T-cell (primary cell): ENCODE data around the gene NTM. TPM values are rescaled to one million over a fixed set of nuclear protein-coding genes. Genes with fewer than 3 reads are reported as not detected.

Experiments used
- ATAC-seq, 4 experiments: fragments of 200-7000 bp in 3 of 4; fragments of 150-1000 bp in 1 of 4; cut with Tn5 transposase; replicated peaks in 1 of 4; 1 replicate in 3 of 4; 2 replicates in 1 of 4; pipeline ENCODE4 v1.10.0; 2021; ENCODE audit warnings: moderate library complexity in 3 of 4, mild to moderate bottlenecking in 2 of 4, moderate number of reproducible peaks in 1 of 4
- CTCF ChIA-PET, 2 donors: fragments of 300-600 bp; sonication (Branson Sonifier 250); formaldehyde crosslinking; loops; one replicate each; lab custom pipeline; 2022; ENCODE audit warnings: antibody characterized with exemption in 2 of 2; lab: Charles Lee
- POLR2A ChIA-PET, 2 donors: fragments of 300-600 bp; sonication (Branson Sonifier 250); formaldehyde crosslinking; loops; one replicate each; lab custom pipeline; 2022; ENCODE audit warnings: antibody characterized with exemption in 2 of 2; lab: Charles Lee
- DNase-seq, 35 experiments: peaks; one replicate each; pipeline versions ENCODE4 v3.0.0 to v3.0.0-alpha.2; 2013 to 2023
- H3K27ac ChIP-seq: one replicate; pipeline ENCODE4 v1.5.1; 2013; ENCODE audit warnings: low read length
- H3K27me3 ChIP-seq, 2 experiments: replicated peaks in 1 of 2; 1 replicate in 1 of 2; 2 replicates in 1 of 2; pipeline versions ENCODE4 v1.6.1 to v1.7.0; 2013; ENCODE audit warnings: low read length in 1 of 2, mixed read lengths in 1 of 2; ENCODE audit not compliant: control insufficient read depth in 2 of 2, insufficient read depth in 2 of 2; ENCODE audit errors: extremely low read depth in 1 of 2
- H3K36me3 ChIP-seq, 2 donors: 1 replicate in 1 of 2; 2 replicates in 1 of 2; pipeline versions ENCODE4 v1.6.1 to v1.7.0; 2013; ENCODE audit warnings: low read length in 1 of 2; ENCODE audit not compliant: control insufficient read depth in 2 of 2, insufficient read depth in 1 of 2; ENCODE audit errors: extremely low read depth in 1 of 2
- H3K4me1 ChIP-seq, 2 experiments: 1 replicate in 1 of 2; 2 replicates in 1 of 2; pipeline versions ENCODE4 v1.6.1 to v1.7.0; 2013; ENCODE audit warnings: low read length in 2 of 2, mixed read lengths in 1 of 2; ENCODE audit not compliant: insufficient read depth in 2 of 2, control insufficient read depth in 1 of 2; ENCODE audit errors: extremely low read depth in 1 of 2
- H3K4me3 ChIP-seq, 2 donors: 1 replicate in 1 of 2; 2 replicates in 1 of 2; pipeline versions ENCODE4 v1.5.1 to v1.7.0; 2013; ENCODE audit warnings: mild to moderate bottlenecking in 2 of 2, low read length in 1 of 2, moderate library complexity in 1 of 2; ENCODE audit not compliant: control insufficient read depth in 1 of 2; ENCODE audit errors: extremely low read depth in 1 of 2
- H3K9me3 ChIP-seq: 2 replicates; pipeline ENCODE4 v1.7.0; 2013
- H3K27ac Mint-ChIP-seq, 2 donors: one replicate each; pipeline ENCODE4 v1.8.0; 2020 to 2021; ENCODE audit warnings: mild to moderate bottlenecking in 2 of 2, mixed read lengths in 2 of 2
- H3K27me3 Mint-ChIP-seq, 2 donors: one replicate each; pipeline ENCODE4 v1.8.0; 2021 to 2022; ENCODE audit warnings: mixed read lengths in 2 of 2
- H3K36me3 Mint-ChIP-seq: one replicate; pipeline ENCODE4 v1.8.0; 2021; ENCODE audit warnings: mixed read lengths
- H3K4me1 Mint-ChIP-seq, 3 donors: one replicate each; pipeline ENCODE4 v1.8.0; 2020 to 2022; ENCODE audit warnings: mixed read lengths in 3 of 3, mild to moderate bottlenecking in 1 of 3
- H3K4me3 Mint-ChIP-seq, 3 donors: one replicate each; pipeline ENCODE4 v1.8.0; 2020 to 2022; ENCODE audit warnings: mild to moderate bottlenecking in 3 of 3, mixed read lengths in 3 of 3, moderate library complexity in 3 of 3
- H3K9me3 Mint-ChIP-seq, 3 donors: one replicate each; pipeline ENCODE4 v1.8.0; 2020 to 2022; ENCODE audit warnings: mixed read lengths in 3 of 3
- WGBS: methylation state at CpG from one replicate; pipeline ENCODE4 v1.1.5; 2013; ENCODE audit warnings: missing lambda C conversion rate; ENCODE audit not compliant: insufficient coverage; 5-methylcytosine and 5-hydroxymethylcytosine counted together
- total RNA-seq, 35 experiments: library from RNA in 6 of 35; stranded (reverse) in 6 of 35; fragments of 120-200 nt in 1 of 35; gene quantifications; one replicate each; pipeline versions ENCODE4 v1.2.1 to v1.2.4 and lab custom pipeline; 2013 to 2026

Gene NTM
- total RNA-seq, 5 donors from 2014 or later (not counting 1 experiment from before 2014, with no cell fraction given), result not detected

GRCh38 chr11:132084433-132084832 is 714.0 kb downstream of the NTM start:
- Mint-ChIP-seq H3K36me3 (no peaks in the 10 kb centered on the region), H3K27ac (no peak overlapping the region), H3K9me3 (peaks cover 7 to 23% (median 8%) of the 10 kb centered on the region in 3 donors), H3K4me1 (no peaks in the 10 kb centered on the region), H3K27me3 (no peaks in the 10 kb centered on the region), H3K4me3 (no peak overlapping the region)
- no peaks in the 10 kb centered on the region for H3K27me3 ChIP-seq
- no peak overlapping the region for H3K4me3 ChIP-seq
- peaks cover 2% of the 10 kb centered on the region for H3K9me3 ChIP-seq
- ATAC-seq (no peak), DNase-seq (no peak)
- ChIA-PET POLR2A (no interaction called here), CTCF (no interaction called here)
- H3K36me3 ChIP-seq, result no peaks in the 10 kb centered on the region
- H3K4me1 ChIP-seq, result no peaks in the 10 kb centered on the region
- H3K27ac ChIP-seq, result no peak overlapping the region

DNA sequence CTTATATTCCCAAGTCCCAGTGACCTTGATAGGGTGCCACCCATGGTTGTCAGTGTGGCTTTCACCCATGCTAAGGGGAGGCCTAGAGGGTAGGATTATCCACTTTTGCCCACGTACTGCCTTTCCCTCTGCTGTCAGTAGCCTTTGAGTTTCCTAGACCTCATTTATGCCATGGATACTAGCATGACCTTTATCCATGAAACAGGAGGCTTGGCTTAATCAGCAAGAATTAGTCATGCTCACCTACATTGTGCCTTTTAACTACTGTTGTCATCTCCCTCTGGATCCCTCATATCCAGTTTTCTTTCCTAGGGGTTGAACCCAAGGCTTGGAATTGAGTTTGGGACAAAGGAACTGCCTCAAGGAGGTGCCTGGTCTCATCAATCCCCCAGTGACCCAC is 716.7 kb downstream of the NTM start:
- POLR2A ChIA-PET, result no interaction called here
- no peak overlapping the region for H3K27ac Mint-ChIP-seq
- H3K4me1 ChIP-seq, result no peaks in the 10 kb centered on the region
- H3K36me3 Mint-ChIP-seq, result no peaks in the 10 kb centered on the region
- H3K9me3 Mint-ChIP-seq, result peaks cover 11 to 25% (median 14%) of the 10 kb centered on the region in 3 donors
- DNase-seq, result no peak
- peaks cover 2% of the 10 kb centered on the region for H3K9me3 ChIP-seq
- H3K4me3 Mint-ChIP-seq, result no peak overlapping the region
- H3K27me3 Mint-ChIP-seq, result no peaks in the 10 kb centered on the region
- no peaks in the 10 kb centered on the region for H3K4me1 Mint-ChIP-seq
- no CpG with 5 or more reads among the region's 1 CpG for WGBS
- CTCF ChIA-PET, result no interaction called here
- H3K36me3 ChIP-seq, result no peaks in the 10 kb centered on the region
- ATAC-seq, result no peak
- H3K27me3 ChIP-seq, result no peaks in the 10 kb centered on the region
- H3K27ac ChIP-seq, result no peak overlapping the region
- H3K4me3 ChIP-seq, result no peak overlapping the region

DNA sequence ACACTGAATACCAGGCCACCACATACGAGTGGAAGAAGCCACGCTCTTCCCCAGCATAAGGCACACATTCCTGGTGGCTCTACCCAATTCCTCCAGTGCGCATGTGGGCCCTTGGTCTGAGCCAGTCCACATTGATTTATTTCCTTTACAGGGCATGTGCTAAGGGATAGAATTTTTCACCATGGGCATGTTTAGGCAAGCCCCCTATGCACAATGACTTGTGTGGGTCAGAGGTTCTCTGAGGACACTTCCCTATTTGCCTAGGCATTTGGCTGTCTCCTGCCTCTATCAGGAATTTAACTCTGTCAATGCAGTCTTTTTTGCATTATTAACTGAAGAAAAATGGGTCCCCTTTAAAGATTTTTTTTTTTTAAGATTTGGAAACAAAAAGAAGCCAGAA is 718.1 kb downstream of the NTM start:
- Histone ChIP-seq H3K4me3 (no peak overlapping the region), H3K27ac (no peak overlapping the region), H3K27me3 (no peaks in the 10 kb centered on the region), H3K36me3 (no peaks in the 10 kb centered on the region), H3K9me3 (peaks cover 2% of the 10 kb centered on the region), H3K4me1 (no peaks in the 10 kb centered on the region)
- ChIA-PET POLR2A (no interaction called here), CTCF (no interaction called here)
- no peak overlapping the region for H3K27ac Mint-ChIP-seq
- H3K36me3 Mint-ChIP-seq, result no peaks in the 10 kb centered on the region
- DNase-seq, result no peak
- H3K4me3 Mint-ChIP-seq, result no peak overlapping the region
- no peaks in the 10 kb centered on the region for H3K4me1 Mint-ChIP-seq
- WGBS, result no CpG with 5 or more reads among the region's 3 CpGs
- H3K9me3 Mint-ChIP-seq, result peaks cover 8 to 20% (median 14%) of the 10 kb centered on the region in 3 donors
- H3K27me3 Mint-ChIP-seq, result no peaks in the 10 kb centered on the region
- ATAC-seq, result no peak

DNA sequence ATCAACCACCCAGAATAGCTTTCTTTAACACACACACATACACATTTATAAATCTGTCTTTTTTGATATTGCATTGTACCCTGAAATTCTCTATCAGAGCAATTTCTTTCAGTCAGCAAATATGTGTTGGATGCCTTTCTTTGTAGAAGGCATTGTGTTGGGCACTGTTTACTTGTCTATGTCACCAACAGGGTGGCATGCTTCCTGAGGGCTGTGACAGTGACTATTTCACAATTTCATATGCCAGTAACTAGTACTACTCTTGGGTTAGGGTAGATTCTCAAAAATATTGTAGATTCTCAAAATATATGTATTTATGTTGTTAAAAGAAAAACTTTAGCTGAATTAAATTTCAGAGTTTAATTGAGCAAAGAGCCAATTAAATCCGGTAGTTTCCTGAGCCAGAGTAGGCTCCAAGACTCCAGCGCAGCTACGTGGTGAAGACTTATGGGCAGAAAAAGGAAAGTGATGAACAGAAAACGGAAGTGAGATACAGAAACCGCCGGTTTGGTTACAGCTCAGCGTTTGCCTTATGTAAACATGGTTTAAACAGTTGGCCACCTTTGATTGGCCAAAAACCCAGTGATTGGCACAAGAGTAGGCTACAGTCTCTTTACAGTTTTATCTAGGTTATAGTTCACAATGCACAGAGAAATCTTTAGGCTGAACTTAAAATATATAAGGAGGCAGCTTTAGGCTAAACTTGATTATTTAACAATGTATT is 723.3 kb downstream of the NTM start:
- ChIA-PET POLR2A (no interaction called here), CTCF (no interaction called here)
- no peak overlapping the region for H3K27ac ChIP-seq
- H3K9me3 ChIP-seq, result no peaks in the 10 kb centered on the region
- DNase-seq, result peak in 1 of 35 experiments; percentile 16
- Mint-ChIP-seq H3K27me3 (no peaks in the 10 kb centered on the region), H3K36me3 (no peaks in the 10 kb centered on the region), H3K4me3 (no peak overlapping the region), H3K9me3 (peaks cover 3 to 13% (median 7%) of the 10 kb centered on the region in 3 donors), H3K4me1 (no peaks in the 10 kb centered on the region), H3K27ac (no peak overlapping the region)
- H3K27me3 ChIP-seq, result no peaks in the 10 kb centered on the region
- H3K4me1 ChIP-seq, result peaks cover 0 to 5% of the 10 kb centered on the region in 2 experiments
- 49% methylated on average over 6 of the region's 7 CpGs for WGBS
- H3K4me3 ChIP-seq, result no peak overlapping the region
- ATAC-seq, result no peak
- no peaks in the 10 kb centered on the region for H3K36me3 ChIP-seq

DNA sequence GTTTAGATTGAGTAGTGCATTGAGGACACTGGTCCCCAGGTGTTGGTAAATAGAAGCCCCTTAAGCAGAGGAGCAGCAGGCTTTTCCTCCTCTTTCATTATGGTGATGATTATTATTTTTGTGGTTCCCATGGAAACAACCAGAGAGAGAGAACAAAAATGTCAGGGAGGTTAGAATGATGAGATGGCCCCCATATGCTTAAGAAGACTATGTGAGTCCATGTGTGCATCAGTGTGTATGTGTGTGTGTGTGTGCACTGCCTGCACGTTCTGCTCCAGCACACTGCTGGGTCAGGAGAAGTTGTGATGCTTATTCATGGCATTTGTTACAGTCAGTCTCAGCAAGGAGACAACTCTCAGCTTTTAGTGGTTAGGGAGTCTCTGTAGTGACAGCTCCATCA is 724.2 kb downstream of the NTM start:
- no peaks in the 10 kb centered on the region for H3K4me1 Mint-ChIP-seq
- no peak overlapping the region for H3K4me3 Mint-ChIP-seq
- Histone ChIP-seq H3K36me3 (no peaks in the 10 kb centered on the region), H3K4me1 (peaks cover 0 to 5% of the 10 kb centered on the region in 2 experiments), H3K4me3 (no peak overlapping the region), H3K9me3 (no peaks in the 10 kb centered on the region), H3K27me3 (no peaks in the 10 kb centered on the region), H3K27ac (no peak overlapping the region)
- H3K27ac Mint-ChIP-seq, result no peak overlapping the region
- DNase-seq (no peak), ATAC-seq (no peak)
- no CpG with 5 or more reads among the region's 1 CpG for WGBS
- H3K36me3 Mint-ChIP-seq, result no peaks in the 10 kb centered on the region
- peaks cover 3 to 16% (median 7%) of the 10 kb centered on the region in 3 donors for H3K9me3 Mint-ChIP-seq
- no peaks in the 10 kb centered on the region for H3K27me3 Mint-ChIP-seq
- POLR2A ChIA-PET, result interaction anchor here in 1 of 2 donors (0.7 kb wide), 1 partner anchor 28 kb away, joined by 3 read pairs; no protein-coding TSS in a partner anchor
- CTCF ChIA-PET, result no interaction called here

GRCh38 chr11:132095230-132096131 is 725.1 kb downstream of the NTM start:
- ATAC-seq, result no peak

More at GRCh38 chr11:132095230-132096131, 725.1 kb downstream of the NTM start:
- Mint-ChIP-seq H3K4me1 (no peaks in the 10 kb centered on the region), H3K4me3 (no peak overlapping the region), H3K36me3 (no peaks in the 10 kb centered on the region), H3K27me3 (no peaks in the 10 kb centered on the region), H3K27ac (no peak overlapping the region), H3K9me3 (peaks cover 1 to 18% (median 7%) of the 10 kb centered on the region in 3 donors)
- ChIA-PET CTCF (no interaction called here), POLR2A (interaction anchor here in 1 of 2 donors (0.7 kb wide), 1 partner anchor 27 kb away, joined by 3 read pairs; no protein-coding TSS in a partner anchor)
- Histone ChIP-seq H3K4me1 (peaks cover 0 to 5% of the 10 kb centered on the region in 2 experiments), H3K27me3 (no peaks in the 10 kb centered on the region), H3K36me3 (no peaks in the 10 kb centered on the region), H3K9me3 (no peaks in the 10 kb centered on the region), H3K4me3 (no peak overlapping the region), H3K27ac (no peak overlapping the region)
- no peak for DNase-seq
- WGBS, result 86% methylated on average over 8 of the region's 13 CpGs
